Ecto neural progenitor cell (in vitro differentiated cells): ENCODE measurements around the gene GTPBP6.
A peak's percentile ranks its signal among the peaks of the same experiment; 100 is the strongest.

Experiments
- DNase-seq: peaks from one replicate; pipeline ENCODE4 v3.0.0-alpha.2; 2018; ENCODE audit warnings: low spot score

Gene GTPBP6, protein sequence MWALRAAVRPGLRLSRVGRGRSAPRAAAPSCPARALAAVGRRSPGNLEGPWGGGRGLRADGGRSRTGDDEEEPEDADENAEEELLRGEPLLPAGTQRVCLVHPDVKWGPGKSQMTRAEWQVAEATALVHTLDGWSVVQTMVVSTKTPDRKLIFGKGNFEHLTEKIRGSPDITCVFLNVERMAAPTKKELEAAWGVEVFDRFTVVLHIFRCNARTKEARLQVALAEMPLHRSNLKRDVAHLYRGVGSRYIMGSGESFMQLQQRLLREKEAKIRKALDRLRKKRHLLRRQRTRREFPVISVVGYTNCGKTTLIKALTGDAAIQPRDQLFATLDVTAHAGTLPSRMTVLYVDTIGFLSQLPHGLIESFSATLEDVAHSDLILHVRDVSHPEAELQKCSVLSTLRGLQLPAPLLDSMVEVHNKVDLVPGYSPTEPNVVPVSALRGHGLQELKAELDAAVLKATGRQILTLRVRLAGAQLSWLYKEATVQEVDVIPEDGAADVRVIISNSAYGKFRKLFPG

GRCh38 chrX:318739-319578, at the start of gene GTPBP6:
Gene GTPBP6, minus strand, starts transcription at chrX:318796. Its CDS starts 9 bp downstream, at chrX:318787.
- DNase-seq = peak; percentile 99

- peak; percentile 52 for DNase-seq
Measured at GRCh38 chrX:367866-368265, 49.3 kb upstream of the GTPBP6 start.

GRCh38 chrX:367349-367748, 48.8 kb upstream of the GTPBP6 start:
- DNase-seq = no peak

DNA sequence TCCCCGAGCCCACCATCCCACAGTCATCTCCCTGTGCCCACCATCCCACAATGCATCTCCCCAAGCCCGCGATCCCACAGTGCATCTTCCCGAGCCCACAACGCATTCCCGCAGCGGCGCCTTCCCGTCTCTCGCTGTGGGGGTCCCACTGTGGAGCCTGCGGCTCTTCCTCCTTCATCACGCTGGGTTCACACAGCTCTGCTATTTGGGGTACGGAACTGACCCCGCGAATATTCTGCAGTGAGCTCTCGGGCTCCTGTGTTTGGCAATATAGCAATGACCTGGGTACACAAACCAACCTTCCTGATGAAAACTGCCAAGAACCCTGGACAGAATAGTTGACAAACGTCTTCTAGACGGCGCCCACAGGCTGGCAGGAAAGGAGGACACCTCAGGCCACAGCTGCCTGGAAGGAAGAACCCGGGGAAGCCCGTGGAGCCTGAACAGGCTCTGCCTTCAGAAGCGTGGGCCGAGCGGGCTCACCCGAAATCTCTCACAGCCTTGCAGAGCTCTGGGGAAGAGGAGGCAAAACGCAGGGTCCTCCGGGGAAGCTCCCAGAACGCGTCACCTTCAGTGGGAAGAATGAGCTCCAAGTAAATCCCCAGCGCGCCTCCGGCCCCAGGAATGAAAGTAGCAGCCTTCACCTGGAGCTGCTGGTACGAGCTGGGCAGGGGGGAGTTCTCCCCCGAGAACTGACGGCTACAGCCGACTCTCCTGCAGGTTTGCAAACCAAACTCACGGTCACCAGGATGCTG, 45.2 kb upstream of the GTPBP6 start:
- no peak for DNase-seq

DNA sequence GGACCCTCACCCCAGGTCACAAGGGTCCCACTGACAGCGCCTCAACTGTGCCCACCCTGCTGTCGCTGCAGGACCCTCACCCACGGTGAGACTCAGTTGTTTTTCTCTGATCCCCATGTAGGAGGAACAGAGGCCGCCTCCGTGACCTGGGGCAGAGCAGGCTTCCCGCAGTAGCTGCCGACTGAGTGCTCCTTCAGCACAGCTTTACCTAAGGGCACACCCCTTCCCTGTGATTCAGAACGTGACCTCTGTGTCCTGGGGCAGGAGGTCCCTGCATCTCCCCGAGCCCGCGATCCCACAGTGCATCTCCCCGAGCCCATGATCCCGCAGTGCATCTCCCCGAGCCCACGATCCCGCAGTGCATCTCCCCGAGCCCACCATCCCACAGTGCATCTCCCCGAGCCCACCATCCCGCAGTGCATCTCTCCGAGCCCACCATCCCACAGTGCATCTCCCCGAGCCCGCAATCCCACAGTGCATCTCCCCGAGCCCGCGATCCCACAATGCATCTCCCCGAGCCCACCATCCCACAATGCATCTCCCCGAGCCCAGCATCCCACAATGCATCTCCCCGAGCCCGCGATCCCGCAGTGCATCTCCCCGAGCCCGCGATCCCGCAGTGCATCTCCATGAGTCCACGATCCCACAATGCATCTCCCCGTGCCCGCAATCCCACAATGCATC, 44.5 kb upstream of the GTPBP6 start:
- no peak for DNase-seq

GRCh38 chrX:362351-362750, 43.8 kb upstream of the GTPBP6 start:
- DNase-seq = no peak

GRCh38 chrX:361231-362145, 42.9 kb upstream of the GTPBP6 start:
- DNase-seq = no peak

- no peak for DNase-seq
Measured at GRCh38 chrX:360496-361150, 42.0 kb upstream of the GTPBP6 start.

GRCh38 chrX:358651-359143, 40.1 kb upstream of the GTPBP6 start:
- DNase-seq = no peak

- no peak for DNase-seq
Measured at GRCh38 chrX:357693-358471, 39.3 kb upstream of the GTPBP6 start.

DNA sequence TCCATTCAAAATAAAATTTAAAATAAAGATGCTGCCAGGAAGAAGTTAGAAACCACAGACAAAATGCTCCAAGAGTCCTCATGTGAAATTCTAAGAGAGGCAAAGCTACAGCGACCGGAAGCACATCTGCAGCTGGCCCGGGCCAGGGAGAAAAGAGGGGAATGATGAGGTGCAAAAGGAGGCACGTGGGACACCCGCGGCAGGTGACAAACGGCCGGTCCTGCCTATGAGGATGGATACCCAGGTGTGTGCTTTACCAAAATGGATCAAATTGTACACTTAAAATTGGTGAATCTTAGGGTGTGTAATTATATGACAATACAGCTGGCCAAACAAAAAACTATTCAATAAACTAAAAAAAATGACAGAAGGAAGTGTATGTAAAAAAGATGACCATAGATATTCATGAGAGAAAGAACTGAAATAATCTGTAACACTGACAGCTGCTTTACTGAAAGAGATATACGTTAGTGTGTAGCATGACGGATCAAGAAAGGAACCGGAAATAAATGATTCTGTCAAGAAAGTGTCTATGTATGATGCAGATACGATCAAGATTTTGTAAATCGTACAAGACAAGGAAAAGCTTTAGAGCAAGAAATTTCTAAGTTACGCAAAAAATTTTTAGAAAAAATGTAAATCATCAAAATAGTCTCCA, 38.6 kb upstream of the GTPBP6 start:
- DNase-seq = no peak

DNA sequence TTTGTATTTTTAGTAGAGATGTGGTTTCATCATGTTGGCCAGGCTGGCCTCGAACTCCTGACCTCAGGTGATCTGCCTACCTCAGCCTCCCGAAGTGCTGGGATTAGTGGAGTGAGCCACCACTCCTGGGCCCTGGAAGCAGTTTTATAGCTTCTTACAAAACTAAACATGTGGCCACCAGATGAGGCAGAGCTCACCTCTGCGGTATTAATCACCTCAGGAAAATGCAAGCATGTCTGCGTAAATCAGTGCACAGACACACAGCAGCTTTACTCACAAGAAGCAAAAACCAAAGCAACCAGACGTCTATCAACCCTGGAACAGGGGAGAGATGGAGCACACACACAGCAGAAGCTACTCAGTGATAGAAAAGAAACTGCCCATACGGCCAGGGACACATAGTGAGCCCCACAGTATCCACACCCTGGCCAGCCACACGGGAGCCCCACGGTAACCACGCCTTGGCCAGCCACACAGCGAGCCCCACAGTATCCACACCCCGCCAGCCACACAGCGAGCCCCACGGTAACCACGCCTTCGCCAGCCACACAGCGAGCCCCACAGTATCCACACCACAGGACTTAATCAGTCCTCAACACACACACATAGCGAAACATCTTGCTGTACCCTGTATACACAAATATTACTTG, 37.9 kb upstream of the GTPBP6 start:
- DNase-seq = no peak

DNA sequence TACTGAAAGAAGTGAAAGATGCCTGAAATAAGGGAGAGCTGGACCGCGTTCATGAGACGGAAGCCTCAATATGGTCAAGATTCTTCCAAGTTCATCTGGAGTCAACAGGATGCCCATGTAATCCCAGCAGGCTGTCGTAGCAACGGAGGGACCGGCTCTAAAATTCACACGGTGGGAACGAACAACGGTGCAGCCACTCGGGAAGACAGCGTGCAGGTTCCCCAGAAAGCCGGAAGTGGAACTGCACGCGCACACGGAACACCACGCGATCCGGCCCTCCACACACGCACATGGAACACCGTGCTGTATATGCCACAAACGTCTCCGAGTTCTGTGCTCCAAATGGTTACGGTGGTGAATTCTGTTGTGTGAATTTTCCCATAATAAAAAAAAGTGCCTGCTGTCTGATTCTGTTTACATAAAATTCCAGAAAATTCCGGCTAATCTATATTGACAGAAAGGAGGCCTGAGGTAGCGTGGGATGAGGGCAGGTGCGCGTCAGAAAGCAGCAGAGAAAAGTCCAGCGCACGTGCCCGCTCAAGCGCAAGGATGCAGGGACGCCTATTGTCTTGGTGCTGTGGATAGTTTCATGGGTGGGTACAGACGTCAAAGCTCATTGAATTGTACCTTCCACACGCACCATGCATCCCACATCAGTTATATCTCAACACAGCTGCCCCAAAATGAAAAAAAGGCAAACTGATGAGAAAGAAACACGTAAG, 36.9 kb upstream of the GTPBP6 start:
- DNase-seq = no peak

DNA sequence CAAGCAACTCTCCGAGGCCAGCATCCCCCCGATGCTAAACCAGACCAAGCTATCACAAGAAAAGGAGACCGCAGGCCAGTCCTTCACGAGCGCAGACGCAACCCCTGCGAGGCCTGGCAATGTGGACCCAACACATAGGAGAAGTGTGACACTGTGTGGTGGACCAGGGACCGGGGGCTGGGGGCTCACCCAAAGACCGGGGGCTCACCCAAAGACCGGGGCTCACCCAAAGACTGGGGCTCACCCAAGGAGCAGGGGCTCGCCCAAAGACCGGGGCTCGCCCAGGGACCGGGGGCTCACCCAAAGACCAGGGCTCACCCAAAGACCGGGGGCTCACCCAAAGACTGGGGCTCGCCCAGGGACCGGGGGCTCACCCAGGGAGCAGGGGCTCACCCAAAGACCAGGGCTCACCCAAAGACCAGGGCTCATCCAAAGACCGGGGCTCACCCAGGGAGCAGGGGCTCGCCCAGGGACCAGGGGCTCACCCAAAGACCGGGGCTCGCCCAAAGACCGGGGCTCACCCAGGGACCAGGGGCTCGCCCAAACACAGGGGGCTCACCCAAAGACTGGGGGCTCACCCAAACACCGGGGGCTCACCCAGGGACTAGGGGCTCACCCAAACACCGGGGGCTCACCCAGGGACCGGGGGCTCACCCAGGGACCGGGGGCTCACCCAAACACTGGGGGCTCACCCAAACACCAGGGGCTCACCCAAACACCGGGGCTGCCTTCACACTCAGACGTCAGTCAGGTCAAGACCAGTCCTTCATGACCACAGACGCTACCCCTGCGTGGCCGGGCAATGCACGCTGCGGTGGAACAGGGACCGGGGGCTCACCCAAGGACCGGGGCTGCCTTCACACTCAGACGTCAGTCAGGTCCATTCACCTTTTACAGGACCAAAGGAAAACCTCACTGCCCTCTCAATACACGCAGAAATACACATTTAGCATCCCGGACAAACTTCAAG, 35.3 kb upstream of the GTPBP6 start:
- DNase-seq = no peak

- no peak for DNase-seq
Measured at GRCh38 chrX:352582-353314, 34.2 kb upstream of the GTPBP6 start.
